ENCODE results near the gene CRTAC1. TPM values are rescaled to one million over a fixed set of nuclear protein-coding genes. Genes with fewer than 3 reads are reported as not detected.

CRTAC1 gene
- total and polyA plus RNA-seq, 8 donors = 0.24 to 1.3 (median 0.81) TPM

GRCh38 chr10:98033515-98033914 lies 3.1 kb upstream of the CRTAC1 start:
- H3K36me3 ChIP-seq = no peaks in the 10 kb centered on the region
- intact Hi-C loops (cut with DNase I) = loop anchor here in 1 of 3 donors (5.0 kb wide), 1 partner anchor 116 kb away; no protein-coding TSS in a partner anchor
- H3K4me1 ChIP-seq = peaks cover 0 to 9% (median 9%) of the 10 kb centered on the region in 3 donors
- WGBS, 2 donors = 51 to 53% methylated on average over 3 of the region's 3 CpGs
- DNase-seq (no peak), ATAC-seq (no peak), FAIRE-seq (no peak)
- no peak for TF ChIP-seq CTCF (IDR thresholded peaks at IDR 0.05)
- H3K4me3 ChIP-seq = no peak overlapping the region
- H3K9me3 ChIP-seq = no peaks in the 10 kb centered on the region
- H3K27ac ChIP-seq = no peak overlapping the region
- peaks cover 0 to 16% (median 4%) of the 10 kb centered on the region in 4 donors for H3K27me3 ChIP-seq

GRCh38 chr10:98031440-98031839 lies 1.0 kb upstream of the CRTAC1 start:
- H3K9me3 ChIP-seq = no peaks in the 10 kb centered on the region
- no peak for DNase-seq
- WGBS, 2 donors = 52 to 53% methylated on average over 9 to 12 of the region's 12 CpGs
- no peak overlapping the region for H3K27ac ChIP-seq
- no peak overlapping the region for H3K4me3 ChIP-seq
- no peak for FAIRE-seq
- TF ChIP-seq CTCF (IDR thresholded peaks at IDR 0.05) = no peak
- H3K36me3 ChIP-seq = no peaks in the 10 kb centered on the region
- intact Hi-C loops (cut with DNase I) = loop anchor here in 1 of 3 donors (5.0 kb wide), 1 partner anchor 114 kb away; no protein-coding TSS in a partner anchor
- H3K27me3 ChIP-seq = peaks cover 0 to 21% (median 5%) of the 10 kb centered on the region in 4 donors
- H3K4me1 ChIP-seq = peaks cover 0 to 9% (median 9%) of the 10 kb centered on the region in 3 donors
- no peak for ATAC-seq

GRCh38 chr10:98030991-98031431 lies 590 bp upstream of the CRTAC1 start:
- FAIRE-seq = no peak
- H3K4me1 ChIP-seq = peaks cover 0 to 9% (median 9%) of the 10 kb centered on the region in 3 donors
- H3K9me3 ChIP-seq = no peaks in the 10 kb centered on the region
- ATAC-seq = no peak
- intact Hi-C loops (cut with DNase I) = loop anchor here in 1 of 3 donors (5.0 kb wide), 1 partner anchor 114 kb away; no protein-coding TSS in a partner anchor
- no peak for TF ChIP-seq CTCF (IDR thresholded peaks at IDR 0.05)
- H3K4me3 ChIP-seq = peak overlapping the region in 2 of 4 donors; percentile 36 to 47
- H3K27me3 ChIP-seq = peaks cover 0 to 25% (median 5%) of the 10 kb centered on the region in 4 donors
- WGBS, 2 donors = 12 to 13% methylated on average over 20 to 49 of the region's 49 CpGs
- H3K27ac ChIP-seq = no peak overlapping the region
- DNase-seq = peak in 2 of 6 donors; percentile 24 to 75
- H3K36me3 ChIP-seq = no peaks in the 10 kb centered on the region

- FAIRE-seq = no peak
- Histone ChIP-seq H3K36me3 (no peaks in the 10 kb centered on the region), H3K27ac (no peak overlapping the region), H3K4me1 (peaks cover 0 to 9% (median 9%) of the 10 kb centered on the region in 3 donors), H3K27me3 (peaks cover 0 to 31% (median 5%) of the 10 kb centered on the region in 4 donors), H3K9me3 (no peaks in the 10 kb centered on the region), H3K4me3 (peak overlapping the region; percentile 4 to 47 (median 27))
- 3 to 4% methylated on average over 38 to 44 of the region's 44 CpGs for WGBS, 2 donors
- no peak for TF ChIP-seq CTCF (IDR thresholded peaks at IDR 0.05)
- peak in 2 of 6 donors; percentile 36 to 71 for DNase-seq
- ATAC-seq = peak; percentile 40 to 46 (median 43)
- intact Hi-C loops (cut with DNase I) = loop anchor here in 1 of 3 donors (5.0 kb wide), 1 partner anchor 112 kb away; no protein-coding TSS in a partner anchor
Measured at GRCh38 chr10:98029149-98030092, 1.0 kb downstream of the CRTAC1 start.
